ENCODE data around the gene PM20D2. TPM values are rescaled to one million over a fixed set of nuclear protein-coding genes. Genes with fewer than 3 reads are reported as not detected.
A peak's percentile ranks its signal among the peaks of the same experiment; 100 is the strongest.

The PM20D2 gene
- total and polyA plus RNA-seq, 8 donors, result 3.6 to 11.0 (median 5.3) TPM

GRCh38 chr6:89140347-89141156 is 5.3 kb upstream of the PM20D2 start:
- peak in 2 of 6 donors; percentile 14 to 30 for DNase-seq
- ATAC-seq, result peak; percentile 94 to 99 (median 98)
- intact Hi-C loops (cut with DNase I), result no loop called here

DNA sequence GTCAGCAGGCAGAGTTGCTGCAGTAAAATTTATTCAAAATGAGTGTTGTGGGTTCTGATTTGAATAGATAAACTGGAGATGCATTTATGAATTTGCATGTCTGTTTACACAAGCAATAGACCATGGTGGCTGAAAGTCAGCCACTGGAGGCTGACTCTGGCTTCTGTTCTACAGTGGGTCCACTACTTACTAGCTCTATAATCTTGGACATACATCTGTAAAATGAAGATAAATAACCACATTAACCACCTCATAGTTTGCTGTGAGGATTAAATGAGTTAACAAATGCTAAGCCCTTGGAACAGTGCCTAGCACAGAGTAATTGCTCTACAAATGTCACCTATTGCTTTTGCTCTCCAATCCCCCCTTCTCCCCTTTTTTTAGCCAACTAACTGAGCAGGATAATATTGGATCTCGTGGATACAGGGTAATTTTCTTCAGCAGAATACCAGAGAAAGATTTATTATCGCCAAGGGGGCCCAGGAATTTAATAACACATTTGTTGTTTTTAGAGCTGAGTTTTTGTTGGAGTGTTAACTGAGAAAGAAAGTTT is 1.4 kb upstream of the PM20D2 start:
- Histone ChIP-seq H3K27me3 (no peaks in the 10 kb centered on the region), H3K4me1 (peaks cover 7 to 23% (median 20%) of the 10 kb centered on the region in 3 donors), H3K36me3 (no peaks in the 10 kb centered on the region), H3K9me3 (no peaks in the 10 kb centered on the region), H3K4me3 (no peak overlapping the region), H3K27ac (no peak overlapping the region)
- no peak for ATAC-seq
- FAIRE-seq, result no peak
- no peak for DNase-seq
- 55 to 68% methylated on average over 2 of the region's 2 CpGs for WGBS, 2 donors
- TF ChIP-seq CTCF (IDR thresholded peaks at IDR 0.05), result no peak
- intact Hi-C loops (cut with DNase I), result no loop called here

More at GRCh38 chr6:89140347-89141156, 5.3 kb upstream of the PM20D2 start:
- H3K9me3 ChIP-seq, result no peaks in the 10 kb centered on the region
- peaks cover 7 to 19% (median 18%) of the 10 kb centered on the region in 3 donors for H3K4me1 ChIP-seq
- no peaks in the 10 kb centered on the region for H3K27me3 ChIP-seq
- WGBS, 2 donors, result 41 to 48% methylated on average over 7 of the region's 7 CpGs
- H3K4me3 ChIP-seq, result no peak overlapping the region
- peak overlapping the region in 2 of 4 donors; percentile 56 to 58 for H3K27ac ChIP-seq
- no peaks in the 10 kb centered on the region for H3K36me3 ChIP-seq
- no peak for FAIRE-seq
- no peak for TF ChIP-seq CTCF (IDR thresholded peaks at IDR 0.05)

GRCh38 chr6:89145091-89145955 is 532 bp upstream of the PM20D2 start:
- TF ChIP-seq CTCF (IDR thresholded peaks at IDR 0.05), result no peak
- H3K36me3 ChIP-seq, result no peaks in the 10 kb centered on the region
- ATAC-seq (peak; percentile 25 to 49 (median 32)), DNase-seq (no peak), FAIRE-seq (peak; percentile 77)
- intact Hi-C loops (cut with DNase I), result no loop called here
- H3K27me3 ChIP-seq, result no peaks in the 10 kb centered on the region
- H3K27ac ChIP-seq, result peak overlapping the region; percentile 93 to 97 (median 94)
- 4% methylated on average over 17 of the region's 17 CpGs for WGBS, 2 donors
- peaks cover 6 to 16% (median 13%) of the 10 kb centered on the region in 3 donors for H3K4me1 ChIP-seq
- no peaks in the 10 kb centered on the region for H3K9me3 ChIP-seq
- peak overlapping the region; percentile 58 to 90 (median 76) for H3K4me3 ChIP-seq

DNA sequence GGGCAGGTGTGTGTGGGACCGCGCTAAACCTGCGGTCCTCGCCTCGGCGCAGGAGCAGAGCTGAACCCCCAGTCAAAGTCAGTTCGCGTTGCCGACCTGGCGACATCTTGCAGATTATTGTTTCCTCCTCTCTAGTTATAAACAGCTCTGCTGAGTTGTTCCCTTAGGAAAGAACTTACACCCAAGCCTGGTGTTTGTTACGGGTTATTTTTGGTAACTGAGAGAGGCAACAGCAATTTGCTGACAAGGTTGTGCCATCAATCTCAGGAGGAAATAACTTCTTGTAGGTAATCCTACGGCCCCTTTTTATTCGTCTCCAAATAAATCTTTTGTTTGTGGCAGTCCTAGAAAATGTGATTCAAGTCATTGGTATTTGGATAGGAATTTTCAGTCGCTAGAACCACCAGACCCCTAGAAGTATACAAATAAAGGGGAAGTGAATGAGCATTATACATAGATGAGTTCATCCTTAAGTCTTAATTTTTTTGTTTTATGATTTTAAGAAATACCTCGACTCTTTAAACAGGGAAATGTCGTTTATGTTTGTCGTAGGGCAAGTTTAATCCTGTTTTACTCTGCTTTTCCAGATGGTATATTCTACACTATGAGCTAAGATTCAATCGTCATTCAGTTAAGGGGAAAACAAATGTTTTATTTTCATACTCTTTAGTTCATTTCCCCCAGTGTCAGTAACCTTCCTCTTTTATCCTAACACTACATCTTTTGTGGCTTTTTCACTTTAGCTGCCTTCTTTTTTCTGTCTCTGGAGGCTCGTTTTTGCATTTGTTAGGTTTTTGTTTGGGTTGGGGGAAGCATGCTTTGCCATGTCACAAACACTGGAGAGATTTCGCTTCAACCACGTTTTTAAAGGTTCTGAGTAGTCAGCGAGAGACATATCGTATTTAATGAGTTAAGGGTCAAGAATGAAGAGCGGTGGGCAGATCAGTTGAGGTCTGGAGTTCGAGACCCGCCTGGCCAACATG is 1.2 kb downstream of the PM20D2 start:
- WGBS, 2 donors, result 19 to 20% methylated on average over 26 of the region's 26 CpGs
- H3K9me3 ChIP-seq, result no peaks in the 10 kb centered on the region
- no peaks in the 10 kb centered on the region for H3K36me3 ChIP-seq
- no peaks in the 10 kb centered on the region for H3K27me3 ChIP-seq
- no peak for TF ChIP-seq CTCF (IDR thresholded peaks at IDR 0.05)
- peaks cover 0 to 9% (median 9%) of the 10 kb centered on the region in 3 donors for H3K4me1 ChIP-seq
- peak; percentile 53 for FAIRE-seq
- intact Hi-C loops (cut with DNase I), result no loop called here
- peak in 2 of 6 donors; percentile 30 to 49 for DNase-seq
- H3K27ac ChIP-seq, result peak overlapping the region; percentile 93 to 97 (median 94)
- ATAC-seq, result peak in 3 of 4 donors; percentile 2 to 78 (median 72)
- peak overlapping the region; percentile 58 to 90 (median 76) for H3K4me3 ChIP-seq
